Progenitor cell of endocrine pancreas (in vitro differentiated cells): ENCODE data around the gene MAGI1. TPM values are rescaled to one million over a fixed set of nuclear protein-coding genes. Genes with fewer than 3 reads are reported as not detected.

Experiments
- DNase-seq: peaks from one replicate; pipeline ENCODE4 v3.0.0; 2021; ENCODE audit warnings: low spot score; ENCODE audit not compliant: unreplicated experiment
- H3K27ac Mint-ChIP-seq: 2 replicates; pipeline ENCODE4 v1.8.0; 2021; ENCODE audit warnings: mild to moderate bottlenecking, moderate library complexity, mixed read lengths
- H3K27me3 Mint-ChIP-seq: 2 replicates; pipeline ENCODE4 v1.8.0; 2021; ENCODE audit warnings: mixed read lengths
- H3K36me3 Mint-ChIP-seq: 2 replicates; pipeline ENCODE4 v1.8.0; 2022; ENCODE audit warnings: mixed read lengths; ENCODE audit not compliant: insufficient read depth
- H3K4me1 Mint-ChIP-seq: 2 replicates; pipeline ENCODE4 v1.8.0; 2021; ENCODE audit warnings: low read depth, mixed read lengths
- H3K4me3 Mint-ChIP-seq: 2 replicates; pipeline ENCODE4 v1.8.0; 2021; ENCODE audit warnings: low read depth, mild to moderate bottlenecking, moderate library complexity, mixed read lengths
- H3K9me3 Mint-ChIP-seq: 2 replicates; pipeline ENCODE4 v1.8.0; 2021; ENCODE audit warnings: low read depth, mixed read lengths
- CTCF ChIP-seq: fragments of 200-600 bp; sonication (generic); IDR thresholded peaks from one replicate; pipeline ENCODE4 v1.5.0; 2021; ENCODE audit warnings: antibody characterized with exemption, mild to moderate bottlenecking; ENCODE audit not compliant: unreplicated experiment
- total RNA-seq: library from RNA; stranded (reverse); gene quantifications from 2 replicates; pipeline ENCODE4 v1.2.1, GENCODE V29; 2021

Gene MAGI1
- total RNA-seq, 1 donor from 2014 or later, result 142 TPM

- Mint-ChIP-seq H3K4me3 (no peak overlapping the region), H3K4me1 (peaks cover 20% of the 10 kb centered on the region), H3K36me3 (peaks cover 2% of the 10 kb centered on the region), H3K9me3 (no peaks in the 10 kb centered on the region), H3K27ac (no peak overlapping the region), H3K27me3 (no peaks in the 10 kb centered on the region)
- no peak for DNase-seq
- TF ChIP-seq CTCF, result no peak
Measured at GRCh38 chr3:65677486-65678010, 361.2 kb downstream of the MAGI1 start.

DNA sequence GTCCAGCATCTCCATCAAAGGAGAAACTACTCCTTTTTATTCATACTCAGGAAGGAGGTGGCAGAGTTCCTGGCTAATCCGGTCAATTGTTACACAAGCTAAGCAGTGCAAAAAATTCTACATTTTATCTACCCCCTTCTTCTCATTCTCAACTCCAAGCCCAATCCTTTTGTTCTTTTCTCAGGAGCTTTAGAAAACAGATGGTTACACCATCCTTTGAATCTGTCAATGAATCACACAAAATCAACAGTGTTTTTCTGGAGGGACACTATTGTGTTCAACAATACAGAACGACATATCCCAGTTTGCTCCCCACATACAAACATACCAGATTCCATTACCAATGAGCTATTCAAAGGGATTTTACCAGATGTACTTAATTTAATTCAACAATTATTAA is 362.1 kb downstream of the MAGI1 start:
- Mint-ChIP-seq H3K36me3 (peaks cover 2% of the 10 kb centered on the region), H3K9me3 (no peaks in the 10 kb centered on the region), H3K27ac (peak overlapping the region; percentile 11), H3K4me1 (peaks cover 20% of the 10 kb centered on the region), H3K4me3 (no peak overlapping the region), H3K27me3 (no peaks in the 10 kb centered on the region)
- TF ChIP-seq CTCF, result no peak
- DNase-seq, result no peak

DNA sequence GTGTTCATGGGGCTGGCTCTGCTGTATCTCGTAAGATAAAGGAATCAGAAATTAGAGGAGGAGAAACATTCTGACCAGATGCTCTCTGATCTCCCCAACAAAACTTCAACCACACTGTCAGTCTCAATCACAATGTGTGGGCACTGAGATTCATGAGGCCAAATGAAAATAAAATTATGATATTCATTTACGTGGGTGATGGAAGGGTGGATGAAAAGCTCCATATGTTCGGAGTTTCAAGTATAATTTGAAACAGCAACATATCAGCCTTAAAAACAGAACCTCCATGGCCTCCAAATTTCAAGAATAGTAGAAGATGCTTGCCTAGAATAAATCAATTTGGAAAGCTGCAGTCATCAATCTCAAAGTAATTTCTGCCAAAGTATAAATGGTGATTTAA is 363.7 kb downstream of the MAGI1 start:
- Mint-ChIP-seq H3K4me1 (peaks cover 19% of the 10 kb centered on the region), H3K36me3 (peaks cover 2% of the 10 kb centered on the region), H3K4me3 (no peak overlapping the region), H3K9me3 (no peaks in the 10 kb centered on the region), H3K27ac (no peak overlapping the region), H3K27me3 (no peaks in the 10 kb centered on the region)
- no peak for DNase-seq
- no peak for TF ChIP-seq CTCF

DNA sequence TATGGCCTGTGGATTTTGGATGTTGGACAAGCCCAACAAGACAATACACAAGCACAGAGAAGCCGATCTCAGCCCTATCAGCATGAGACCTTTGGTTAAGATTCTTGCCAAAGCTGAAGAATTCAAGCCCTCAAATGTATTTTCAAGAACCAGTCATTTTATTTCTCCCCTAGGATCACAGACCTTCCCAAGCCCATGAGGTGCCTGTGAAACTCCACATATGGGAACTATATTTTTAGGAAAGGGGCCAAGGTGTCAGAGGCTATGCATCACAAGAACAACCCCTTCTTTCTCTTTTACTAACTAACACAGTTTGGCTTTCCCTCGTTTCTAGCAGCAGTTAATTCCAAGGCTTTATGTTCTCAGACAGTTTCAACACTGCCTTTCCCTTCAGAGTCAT is 364.5 kb downstream of the MAGI1 start:
- no peak for TF ChIP-seq CTCF
- no peak for DNase-seq
- Mint-ChIP-seq H3K27ac (no peak overlapping the region), H3K27me3 (no peaks in the 10 kb centered on the region), H3K36me3 (peaks cover 2% of the 10 kb centered on the region), H3K9me3 (no peaks in the 10 kb centered on the region), H3K4me3 (no peak overlapping the region), H3K4me1 (peaks cover 18% of the 10 kb centered on the region)

DNA sequence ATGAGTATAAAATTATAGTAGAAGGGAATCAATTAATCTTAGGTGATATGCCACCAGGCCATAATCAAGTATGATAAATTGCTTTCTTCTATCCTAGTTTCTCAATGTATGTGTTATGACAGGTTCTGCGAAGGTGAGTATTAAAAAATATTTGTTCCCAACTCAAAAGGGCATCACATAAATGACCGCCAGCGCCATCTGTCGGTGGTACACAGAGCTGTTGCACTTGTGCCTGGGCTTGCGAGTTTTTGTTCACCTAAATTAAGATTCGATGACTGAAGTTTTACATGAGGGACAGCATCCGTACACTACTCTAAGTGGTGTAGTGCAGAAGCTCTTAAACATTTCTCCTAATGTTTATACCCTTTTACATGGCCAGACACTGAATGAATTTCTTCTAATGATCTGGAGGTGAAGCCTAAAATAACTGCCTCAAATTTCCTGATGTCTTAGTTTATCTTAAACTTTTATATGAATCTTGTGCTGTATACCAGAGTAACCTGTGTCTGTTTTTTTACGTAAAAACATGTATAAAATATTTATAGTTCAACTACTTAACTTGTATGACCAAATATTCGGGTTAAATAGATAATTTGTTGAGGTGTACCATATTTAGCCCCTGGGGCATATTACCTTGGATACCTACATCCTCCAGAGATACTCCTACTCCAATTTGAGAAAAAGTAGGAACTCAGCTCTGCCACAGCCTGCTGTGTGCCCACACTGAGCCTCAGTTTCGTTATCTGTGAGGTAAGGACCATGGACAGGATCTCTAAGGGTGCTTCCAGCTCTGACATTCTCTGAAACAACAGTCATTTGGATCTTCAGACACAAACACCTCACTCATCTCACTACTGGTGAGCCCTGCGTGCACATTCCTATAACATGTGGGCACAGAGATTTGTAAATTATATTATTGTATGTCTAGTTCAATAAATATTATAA is 365.6 kb downstream of the MAGI1 start:
- peak; percentile 83 for TF ChIP-seq CTCF
- Mint-ChIP-seq H3K27ac (no peak overlapping the region), H3K4me3 (no peak overlapping the region), H3K27me3 (no peaks in the 10 kb centered on the region), H3K9me3 (no peaks in the 10 kb centered on the region), H3K4me1 (peaks cover 15% of the 10 kb centered on the region), H3K36me3 (no peaks in the 10 kb centered on the region)
- DNase-seq, result peak; percentile 30
